CD4-positive, alpha-beta T cell treated with Interleukin-21 for 1 hour (primary cell): ENCODE results near the gene CLCNKA.

Experiments
- DNase-seq: peaks from one replicate; pipeline ENCODE4 v3.0.0-alpha.2; 2020

Gene CLCNKA

DNA sequence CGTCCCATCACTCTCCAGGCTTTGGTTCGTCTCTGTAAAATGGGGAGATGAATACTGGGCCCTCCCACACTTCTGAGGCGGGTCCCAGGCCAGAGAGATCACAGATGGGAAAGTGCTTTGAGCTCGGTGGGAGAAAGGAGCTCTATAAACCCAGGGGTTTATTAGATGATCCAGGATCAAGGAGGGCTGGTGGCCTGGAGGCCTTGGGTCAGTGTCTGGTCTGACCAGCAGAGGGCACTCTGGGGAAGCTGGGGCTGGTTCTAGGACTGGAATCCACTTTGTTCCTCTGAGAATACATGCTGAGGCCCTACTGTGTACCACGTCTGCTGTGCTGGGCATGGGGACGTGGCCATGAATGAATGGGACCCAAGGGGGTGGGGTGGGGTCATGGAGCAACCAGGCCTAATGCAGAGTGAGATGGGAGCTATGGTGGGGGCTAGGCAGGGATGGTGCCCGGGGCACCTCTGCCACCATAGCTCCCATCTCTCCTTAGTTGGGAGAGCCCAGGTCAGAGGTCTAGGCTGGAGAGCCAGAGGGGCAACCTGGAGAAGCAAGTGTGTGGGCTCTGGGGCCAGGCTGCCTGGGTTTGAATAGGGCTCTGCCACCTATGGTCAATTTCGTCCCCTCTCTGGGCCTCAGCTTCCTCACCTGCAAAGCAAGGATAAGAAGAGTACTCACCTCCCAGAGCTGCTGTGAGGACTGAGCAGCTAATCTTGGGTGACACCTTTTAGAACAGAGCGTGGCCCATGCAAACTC lies 60.6 kb downstream of the CLCNKA start:
- DNase-seq = peak; percentile 64

GRCh38 chr1:16083486-16083885 lies 61.6 kb downstream of the CLCNKA start:
- DNase-seq = no peak
